ENCODE measurements around the gene ASH1L.
"Not testable (repeated sequence)": the region's sequence is repeated elsewhere in the genome, so short reads cannot be mapped to it uniquely, and the experiment has no call there.

ASH1L gene

GRCh38 chr1:155486952-155487351 lies 75.7 kb downstream of the ASH1L start:
- FAIRE-seq, result not testable (repeated sequence)

GRCh38 chr1:155485945-155486344 lies 76.7 kb downstream of the ASH1L start:
- FAIRE-seq, result no peak

DNA sequence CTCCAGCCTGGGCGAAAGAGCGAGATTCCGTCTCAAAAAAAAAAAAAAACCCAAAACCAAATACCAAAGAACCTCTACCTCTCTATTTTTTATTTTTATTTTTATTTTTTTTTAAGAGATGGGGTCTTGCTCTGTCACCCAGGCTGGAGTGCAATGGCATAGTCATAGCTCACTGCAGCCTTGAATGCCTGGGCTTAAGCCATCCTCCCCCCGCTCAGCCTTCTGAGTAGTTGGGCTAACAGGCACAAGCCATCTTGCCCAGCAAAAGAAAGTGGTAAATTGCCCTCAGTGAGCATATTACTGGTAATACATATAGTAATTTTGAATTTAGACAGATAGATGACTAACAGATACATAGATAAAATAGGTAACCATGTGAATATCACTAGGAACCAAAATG lies 77.4 kb downstream of the ASH1L start:
- no peak for FAIRE-seq

DNA sequence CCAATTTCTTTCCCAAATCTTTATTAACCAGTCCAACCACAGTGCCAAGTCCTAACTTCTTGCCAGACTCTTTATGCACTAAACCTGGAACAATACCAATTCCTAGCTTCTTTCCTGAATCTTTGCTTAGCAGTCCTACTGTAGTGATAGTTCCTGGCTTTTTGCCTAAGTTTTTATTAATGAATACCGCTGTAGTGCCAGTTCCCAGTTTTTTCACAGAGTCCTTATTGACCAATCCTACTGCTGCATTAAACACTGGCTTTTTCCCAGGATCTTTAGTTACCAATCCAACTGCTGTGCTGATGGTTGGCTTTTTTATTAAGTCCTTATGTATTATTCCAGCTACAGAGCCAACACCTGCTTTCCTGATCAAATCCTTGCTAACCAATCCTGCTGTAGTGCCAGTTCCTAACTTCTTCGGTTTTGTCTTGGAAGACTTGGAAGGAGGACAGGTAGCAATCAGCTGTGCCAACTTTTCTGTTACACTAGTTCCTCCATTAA lies 80.8 kb downstream of the ASH1L start:
- FAIRE-seq, result no peak

GRCh38 chr1:155479205-155479604 lies 83.4 kb downstream of the ASH1L start:
- FAIRE-seq, result no peak

DNA sequence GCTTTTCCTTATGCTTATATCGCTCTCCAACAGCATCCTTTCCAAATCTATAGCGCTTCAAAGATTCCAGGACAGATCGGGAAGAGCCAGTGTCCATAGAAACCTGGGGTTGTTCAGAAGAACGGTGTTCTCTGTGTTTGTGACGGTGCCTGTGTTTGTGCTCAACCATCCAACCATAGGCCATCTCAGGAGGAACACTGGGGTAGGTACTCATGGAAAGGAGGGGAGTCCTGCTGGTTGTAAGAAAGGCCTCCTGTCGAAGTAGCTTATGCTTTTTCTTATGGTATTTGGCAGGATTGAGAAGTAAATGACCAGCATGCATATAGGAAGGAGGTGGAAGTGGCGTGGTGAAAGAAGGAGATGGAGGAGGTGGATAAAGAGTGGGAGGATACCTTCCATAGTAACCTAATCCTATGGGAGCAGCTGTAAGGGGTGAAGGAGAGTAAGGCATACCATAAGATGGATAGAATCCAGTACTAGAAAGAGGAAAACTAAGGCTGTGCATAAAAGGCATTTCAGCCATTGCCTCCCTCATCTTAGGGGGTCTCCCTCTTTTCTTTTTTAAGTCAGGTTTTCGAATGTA lies 84.2 kb downstream of the ASH1L start:
- no peak for FAIRE-seq

- FAIRE-seq, result no peak
Measured at GRCh38 chr1:155474146-155474545, 88.5 kb downstream of the ASH1L start.

DNA sequence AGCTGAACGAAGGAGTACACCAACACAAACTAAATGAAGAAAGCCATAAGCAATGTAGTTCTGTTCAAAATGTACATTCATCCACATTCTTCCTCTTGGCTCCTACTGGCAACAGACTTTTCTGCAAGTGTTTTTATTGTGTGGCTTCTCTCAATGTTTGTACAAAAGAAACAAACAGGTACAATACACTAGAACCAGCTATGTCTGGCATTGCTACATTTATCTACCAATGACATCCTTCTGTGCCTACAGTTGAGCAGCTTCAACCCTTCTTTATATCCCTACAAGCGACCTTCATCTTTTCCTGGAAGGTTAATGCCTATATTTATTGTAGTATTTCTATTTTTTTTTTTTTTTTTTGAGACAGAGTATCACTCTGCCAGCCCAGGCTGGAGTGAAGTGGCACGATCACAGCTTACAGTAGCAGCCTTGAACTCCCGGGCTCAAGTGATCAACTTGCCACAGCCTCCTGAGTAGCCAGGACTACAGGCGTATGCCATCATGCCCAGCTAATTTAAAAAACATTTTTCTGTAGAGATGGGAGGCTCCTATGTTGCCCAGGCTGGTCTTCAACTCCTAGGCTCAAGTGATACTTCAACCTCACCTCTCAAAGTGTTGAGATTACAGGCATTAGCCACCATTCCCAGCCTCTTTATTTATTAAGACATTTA lies 89.3 kb downstream of the ASH1L start:
- FAIRE-seq, result no peak

DNA sequence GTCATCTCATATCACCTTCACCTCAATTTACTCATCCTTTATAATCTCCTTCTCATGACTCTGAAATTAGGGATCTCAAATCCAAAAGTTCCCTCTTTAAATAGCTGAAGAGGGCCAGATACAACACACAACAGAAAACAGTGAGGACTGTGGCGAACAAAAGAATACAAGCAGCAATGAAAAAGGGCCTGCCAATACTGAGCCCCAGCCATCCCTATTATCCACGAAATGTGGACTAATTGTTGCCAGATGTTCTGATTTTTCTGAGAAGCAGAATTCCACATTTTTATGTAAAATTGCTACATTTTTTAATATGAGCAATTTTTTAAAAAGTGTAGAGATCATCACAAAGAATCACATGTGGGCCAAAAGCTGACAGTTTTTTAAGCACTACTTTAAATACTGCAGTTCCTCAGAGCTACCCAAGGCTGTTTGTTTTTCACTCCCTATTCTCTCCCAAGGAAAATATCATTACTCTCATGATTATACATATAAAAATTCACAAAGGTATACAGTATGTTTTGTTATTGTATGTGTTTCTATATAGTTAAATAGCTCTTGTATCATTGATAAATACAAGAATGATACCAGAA lies 90.0 kb downstream of the ASH1L start:
- no peak for FAIRE-seq

- FAIRE-seq, result no peak
Measured at GRCh38 chr1:155471891-155472290, 90.7 kb downstream of the ASH1L start.

DNA sequence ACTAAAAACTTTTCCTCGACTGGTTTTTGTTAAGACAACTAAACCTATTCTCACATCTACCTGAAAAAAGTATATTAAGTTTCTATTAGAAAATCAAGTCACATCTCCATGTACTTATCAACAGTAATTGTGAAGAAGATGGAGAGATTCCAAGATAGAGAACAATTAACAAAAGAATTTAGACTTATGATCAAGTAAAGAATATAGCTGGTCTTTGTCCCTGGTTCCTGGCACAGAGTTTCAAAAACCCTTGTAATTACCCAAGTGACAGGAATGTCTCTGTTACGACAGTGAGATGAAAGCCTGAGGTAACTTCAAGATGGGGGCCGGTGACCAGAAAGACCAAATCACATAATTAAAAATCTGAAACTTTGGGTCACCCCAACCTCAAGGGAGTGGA lies 91.6 kb downstream of the ASH1L start:
- no peak for FAIRE-seq

- no peak for FAIRE-seq
Measured at GRCh38 chr1:155466996-155467395, 95.6 kb downstream of the ASH1L start.

DNA sequence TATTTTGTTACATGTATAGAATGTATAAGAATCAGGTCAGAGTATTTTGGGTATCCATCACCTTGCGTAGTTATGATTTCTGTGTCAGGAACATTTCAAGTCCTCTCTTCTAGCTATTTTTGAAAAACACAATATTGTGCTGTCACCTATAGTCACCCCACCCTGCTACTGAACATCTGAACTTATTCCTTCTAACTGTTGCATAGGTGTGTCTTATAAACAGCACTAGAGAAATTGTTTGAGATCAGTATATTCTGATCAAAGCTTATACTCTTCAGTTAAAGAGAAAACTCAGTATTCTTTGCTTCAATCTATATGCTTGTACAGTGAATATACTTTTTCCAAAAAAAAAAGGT lies 96.0 kb downstream of the ASH1L start:
- FAIRE-seq, result no peak

DNA sequence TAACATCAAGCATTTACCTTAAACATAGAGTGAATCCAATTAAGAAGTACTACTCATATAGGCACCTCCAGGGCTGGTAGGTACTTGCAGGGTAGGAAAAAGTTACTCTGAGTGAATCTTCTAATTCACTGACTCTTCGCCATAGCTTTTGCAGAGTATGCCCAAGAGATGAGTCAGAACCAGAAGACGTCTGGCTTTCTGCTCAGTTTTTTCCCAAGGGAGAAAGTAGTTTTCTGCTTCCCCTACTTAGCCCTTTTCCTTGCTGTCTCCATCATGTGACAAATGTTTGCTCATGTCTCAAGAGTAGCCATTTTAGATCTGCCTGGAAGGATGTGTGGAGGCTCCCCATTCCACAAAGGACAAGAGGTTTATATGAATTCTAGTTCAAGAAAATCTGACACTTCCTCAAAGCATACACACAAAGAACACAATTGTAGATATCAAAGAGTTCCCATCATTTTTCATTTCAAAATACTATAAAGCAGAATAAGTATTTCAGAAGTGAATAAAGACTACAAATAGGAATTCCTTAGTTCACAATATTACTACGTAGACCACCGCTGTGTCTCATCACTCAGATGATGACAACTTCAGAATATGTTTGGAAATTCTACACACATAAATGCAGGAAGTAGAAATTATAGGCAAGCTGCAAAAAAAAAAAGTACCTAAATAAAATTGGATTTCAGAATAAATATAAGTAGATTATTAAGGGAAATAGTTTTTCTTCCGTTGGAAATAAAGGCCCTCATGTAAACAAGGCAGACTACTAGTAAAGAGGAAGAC lies 98.5 kb downstream of the ASH1L start:
- no peak for FAIRE-seq

- no peak for FAIRE-seq
Measured at GRCh38 chr1:155458111-155458510, 104.5 kb downstream of the ASH1L start.

- no peak for FAIRE-seq
Measured at GRCh38 chr1:155457266-155457665, 105.3 kb downstream of the ASH1L start.

- FAIRE-seq, result no peak
Measured at GRCh38 chr1:155455588-155456195, 106.9 kb downstream of the ASH1L start.

GRCh38 chr1:155454096-155454495 lies 108.5 kb downstream of the ASH1L start:
- FAIRE-seq, result no peak

DNA sequence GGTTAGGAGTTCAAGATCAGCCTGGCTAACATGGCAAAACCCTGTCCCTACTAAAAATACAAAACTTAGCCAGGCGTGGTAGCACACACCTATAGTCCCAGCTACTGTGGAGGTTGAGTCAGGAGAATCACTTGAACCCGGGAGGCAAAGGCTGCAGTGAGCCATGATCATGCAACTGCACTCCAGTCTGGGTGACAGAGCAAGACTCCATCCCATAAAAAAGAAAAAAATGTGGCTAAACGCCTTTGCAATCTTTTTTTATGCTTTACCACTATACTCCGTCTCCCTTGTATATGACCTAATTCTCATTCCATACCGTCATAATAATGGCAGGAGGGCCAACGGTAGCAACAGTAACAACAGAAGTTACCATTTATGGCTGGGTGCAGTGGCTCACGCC lies 109.5 kb downstream of the ASH1L start:
- FAIRE-seq, result no peak

DNA sequence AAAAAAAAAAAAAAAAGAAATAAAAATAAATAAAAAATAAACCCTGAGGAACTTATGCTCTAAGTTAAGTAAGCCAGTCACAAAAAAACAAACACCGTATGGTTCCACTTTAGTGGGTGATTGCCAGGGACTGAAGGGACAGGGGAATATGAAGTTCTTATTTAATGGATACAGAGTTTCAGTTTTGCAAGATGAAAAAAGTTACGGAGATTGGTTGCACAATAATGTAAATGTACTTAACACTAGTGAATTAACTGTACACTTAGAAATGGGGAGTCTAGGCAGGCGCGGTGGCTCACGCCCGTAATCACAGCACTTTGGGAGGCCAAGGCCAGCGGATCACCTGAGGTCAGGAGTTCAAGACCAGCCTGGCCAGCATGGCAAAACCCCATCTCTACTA lies 111.4 kb downstream of the ASH1L start:
- no peak for FAIRE-seq

- not testable (repeated sequence) for FAIRE-seq
Measured at GRCh38 chr1:155442431-155442830, 120.2 kb downstream of the ASH1L start.

DNA sequence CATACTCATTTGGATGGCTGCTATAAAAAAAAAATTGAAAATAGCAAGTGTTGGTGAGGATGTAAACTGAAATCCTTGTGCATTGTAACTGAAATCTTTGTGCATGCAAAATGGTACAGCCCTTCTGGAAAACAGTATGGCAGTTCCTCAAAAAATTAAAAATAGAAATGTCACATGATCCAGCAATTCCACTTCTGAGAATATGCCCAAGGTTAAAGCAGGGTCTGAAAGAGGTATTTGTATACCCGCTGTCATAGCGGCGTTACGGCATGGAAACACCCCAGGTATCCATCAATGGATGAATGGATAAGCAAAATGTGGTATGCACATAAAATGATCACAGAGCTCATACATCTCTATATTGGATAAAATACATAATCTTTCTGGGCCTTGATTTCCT lies 125.2 kb downstream of the ASH1L start:
- FAIRE-seq, result no peak

DNA sequence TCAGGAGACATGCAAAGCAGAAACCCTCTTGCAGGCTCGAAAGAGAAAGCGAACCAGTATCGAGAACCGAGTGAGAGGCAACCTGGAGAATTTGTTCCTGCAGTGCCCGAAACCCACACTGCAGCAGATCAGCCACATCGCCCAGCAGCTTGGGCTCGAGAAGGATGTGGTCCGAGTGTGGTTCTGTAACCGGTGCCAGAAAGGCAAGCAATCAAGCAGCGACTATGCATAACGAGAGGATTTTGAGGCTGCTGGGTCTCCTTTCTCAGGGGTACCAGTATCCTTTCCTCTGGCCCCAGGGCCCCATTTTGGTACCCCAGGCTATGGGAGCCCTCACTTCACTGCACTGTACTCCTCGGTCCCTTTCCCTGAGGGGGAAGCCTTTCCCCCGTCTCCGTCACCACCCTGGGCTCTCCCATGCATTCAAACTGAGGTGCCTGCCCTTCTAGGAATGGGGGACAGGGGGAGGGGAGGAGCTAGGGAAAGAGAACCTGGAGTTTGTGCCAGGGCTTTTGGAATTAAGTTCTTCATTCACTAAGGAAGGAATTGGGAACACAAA lies 128.7 kb downstream of the ASH1L start:
- not testable (repeated sequence) for FAIRE-seq
